ENCODE data around the gene SLC36A3. TPM values are rescaled to one million over a fixed set of nuclear protein-coding genes. Genes with fewer than 3 reads are reported as not detected.
A peak's percentile ranks its signal among the peaks of the same experiment; 100 is the strongest.

SLC36A3 gene
- total and polyA plus RNA-seq, 2 of the 8 experiments (the other 6 are each of a cell fraction or from before 2014, with no cell fraction given), result not detected

GRCh38 chr5:151285683-151286082 is 17.9 kb downstream of the SLC36A3 start:
- Histone ChIP-seq H2BK20ac (ENCODE audit: low read length) (no peak overlapping the region), H3K23me2 (ENCODE audit: low read depth, low read length) (no peaks in the 10 kb centered on the region), H3K4ac (replicated peaks; ENCODE audit: insufficient read length, low read depth, low read length) (no peak overlapping the region), H4K8ac (ENCODE audit: extremely low read depth, insufficient read depth, low read length) (no peak overlapping the region), H4K5ac (ENCODE audit: insufficient read length, low read depth, low read length) (no peak overlapping the region), H3K9me3 (ENCODE audit: insufficient read depth in 2 of 2, low read depth in 1 of 2, low read length in 1 of 2) (no peaks in the 10 kb centered on the region), H3K4me3 (ENCODE audit: extremely low read depth in 1 of 4, insufficient read depth in 2 of 4, low read depth in 3 of 4, low read length in 4 of 4) (no peak overlapping the region), H3K23ac (ENCODE audit: insufficient read length) (no peak overlapping the region), H3K14ac (ENCODE audit: insufficient read length) (no peak overlapping the region), H4K91ac (replicated peaks; ENCODE audit: insufficient read length, low read length) (no peak overlapping the region), H3K56ac (replicated peaks; ENCODE audit: insufficient read length, low read depth, low read length) (no peak overlapping the region), H2BK5ac (ENCODE audit: low read depth, low read length) (no peak overlapping the region), H2BK12ac (ENCODE audit: low read depth, low read length) (no peak overlapping the region), H2BK120ac (replicated peaks; ENCODE audit: low read depth, low read length) (no peak overlapping the region), H3K18ac (ENCODE audit: extremely low read depth, low read length) (no peak overlapping the region), H2AK5ac (ENCODE audit: low read depth, low read length) (no peak overlapping the region), H2AFZ (ENCODE audit: low read length) (no peak overlapping the region), H3K27me3 (replicated peaks in 1 of 4; ENCODE audit: control insufficient read depth in 3 of 4, extremely low read depth in 1 of 4, insufficient read depth in 3 of 4, low read length in 3 of 4) (no peaks in the 10 kb centered on the region), H3K4me1 (replicated peaks in 1 of 4; ENCODE audit: control insufficient read depth in 3 of 4, insufficient read depth in 4 of 4, low read length in 3 of 4) (peaks cover 0 to 6% (median 3%) of the 10 kb centered on the region in 4 experiments; a peak in 2 of 7 replicates), H3K27ac (ENCODE audit: low read depth, low read length) (no peak overlapping the region), H3K79me1 (ENCODE audit: low read depth, low read length) (no peaks in the 10 kb centered on the region), H3K4me2 (ENCODE audit: insufficient read depth in 1 of 2, low read depth in 2 of 2, low read length in 2 of 2) (no peak overlapping the region), H4K20me1 (replicated peaks in 1 of 2; ENCODE audit: control insufficient read depth in 1 of 2, insufficient read depth in 2 of 2, low read length in 2 of 2) (no peaks in the 10 kb centered on the region), H3K9ac (replicated peaks in 1 of 4; ENCODE audit: extremely low read depth in 1 of 4, low read depth in 3 of 4, low read length in 3 of 4) (no peak overlapping the region), H2BK15ac (ENCODE audit: low read length) (no peak overlapping the region), H3K36me3 (ENCODE audit: control insufficient read depth in 2 of 4, insufficient read depth in 4 of 4, low read length in 3 of 4) (no peaks in the 10 kb centered on the region), H3K79me2 (ENCODE audit: control insufficient read depth in 1 of 2, insufficient read depth in 2 of 2, low read length in 2 of 2) (no peaks in the 10 kb centered on the region)
- CTCF ChIA-PET (ENCODE audit: partially characterized antibody), result interaction anchor here (0.9 to 6.1 kb wide), 9 partner anchors 11 to 235 kb away, joined by 3 to 25 read pairs (median 7); partner anchors contain the start of gene SLC36A1
- TF ChIP-seq MAX (IDR thresholded peaks at IDR 0.05) (no peak), ATF3 (IDR thresholded peaks at IDR 0.05; ENCODE audit: insufficient read depth, low read depth, low read length) (no peak), USF2 (IDR thresholded peaks at IDR 0.05; ENCODE audit: low read length) (no peak), SIN3A (conservative IDR thresholded peaks at IDR 0.05 in 1 of 2, IDR thresholded peaks at IDR 0.05 in 1 of 2; ENCODE audit: low read depth in 1 of 2, low read length in 2 of 2) (no peak), SUZ12 (IDR thresholded peaks at IDR 0.05; ENCODE audit: low read length) (no peak), HDAC6 (IDR thresholded peaks at IDR 0.05; ENCODE audit: low read depth, low read length) (no peak), HDAC2 (IDR thresholded peaks at IDR 0.05; ENCODE audit: borderline replicate concordance in 1 of 2, low read depth in 2 of 2, low read length in 2 of 2) (no peak), NANOG (IDR thresholded peaks at IDR 0.05; ENCODE audit: insufficient read depth, low read depth, low read length, poor library complexity, severe bottlenecking) (no peak), NRF1 (IDR thresholded peaks at IDR 0.05; ENCODE audit: low read depth, low read length) (no peak), SP1 (IDR thresholded peaks at IDR 0.05; ENCODE audit: low read depth, low read length) (no peak)
- POLR2A ChIA-PET (ENCODE audit: partially characterized antibody), result no interaction called here
- DNase-seq (ENCODE audit: low read depth in 1 of 2, low spot score in 2 of 2), result peak in 1 of 2 experiments; percentile 16
- WGBS, 2 experiments (ENCODE audit: extremely low coverage in 1 of 2, insufficient coverage in 1 of 2, insufficient read length in 1 of 2, insufficient replicate concordance in 2 of 2, low coverage in 1 of 2, low lambda C conversion rate in 2 of 2, missing lambda C conversion rate in 1 of 2), result 90% methylated on average over 5 of the region's 5 CpGs; no CpG with 5 or more reads in 1 of the 2 experiments
- FAIRE-seq, result peak; percentile 13

All from H1 (cell line).